Gastrocnemius medialis (tissue), 4 donors: ENCODE data around the gene PAX2. TPM values are rescaled to one million over a fixed set of nuclear protein-coding genes. Genes with fewer than 3 reads are reported as not detected.

Experiments used
- ATAC-seq, 2 donors: fragments of 150-250 bp; one replicate each; pipeline ENCODE4 v1.9.1; 2016
- DNase-seq, 2 donors: peaks; one replicate each; pipeline ENCODE4 v3.0.0-alpha.2; 2019
- H3K27ac ChIP-seq, 4 donors: fragments of 200-600 bp; sonication (generic); 1 replicate in 1 of 4; 2 replicates in 3 of 4; pipeline ENCODE4 v1.5.1; 2016 to 2018; ENCODE audit warnings: mild to moderate bottlenecking in 2 of 4, moderate library complexity in 1 of 4
- H3K27me3 ChIP-seq, 3 donors: fragments of 200-600 bp; sonication (generic) in 2 of 3; 1 replicate in 1 of 3; 2 replicates in 2 of 3; pipeline versions ENCODE4 v1.5.1 to v1.6.0; 2016 to 2019; ENCODE audit warnings: mild to moderate bottlenecking in 1 of 3, moderate library complexity in 1 of 3
- H3K36me3 ChIP-seq, 2 donors: fragments of 200-600 bp; sonication (generic) in 1 of 2; one replicate each; pipeline ENCODE4 v1.5.1; 2017 to 2018
- H3K4me1 ChIP-seq, 2 donors: fragments of 200-600 bp; sonication (generic) in 1 of 2; one replicate each; pipeline ENCODE4 v1.5.1; 2016 to 2017; ENCODE audit warnings: mild to moderate bottlenecking in 2 of 2
- H3K4me3 ChIP-seq, 4 donors: fragments of 200-600 bp; sonication (generic) in 3 of 4; 1 replicate in 1 of 4; 2 replicates in 3 of 4; pipeline ENCODE4 v1.5.1; 2016 to 2019; ENCODE audit warnings: mild to moderate bottlenecking in 2 of 4
- H3K9me3 ChIP-seq, 3 donors: fragments of 200-600 bp; sonication (generic) in 2 of 3; 1 replicate in 1 of 3; 2 replicates in 2 of 3; pipeline ENCODE4 v1.5.1; 2016 to 2019
- POLR2A ChIP-seq, 2 donors: fragments of 450-650 bp; IDR thresholded peaks; one replicate each; pipeline ENCODE4 v1.6.1; 2017; ENCODE audit warnings: antibody characterized with exemption in 2 of 2, mild to moderate bottlenecking in 2 of 2, moderate library complexity in 2 of 2
- in situ Hi-C, 4 donors: fragments of 200-750 bp; cut with MboI; loops; one replicate each; pipeline versions ENCODE4 v1.15.0 to v1.8.0; 2017; ENCODE audit warnings: low sequenced_read_pairs in 4 of 4
- intact Hi-C: fragments of 100-400 bp; cut with DNase I; formaldehyde crosslinking; loops from one replicate; pipeline ENCODE4 v1.15.1; 2023; ENCODE audit warnings: low total_unique reads
- total RNA-seq, 4 donors: library from RNA; depleted of rRNA; stranded (reverse); fragments of >200 nt; gene quantifications; one replicate each; pipeline versions ENCODE4 v1.1.0 to v1.2.3, GENCODE V29; 2016
- TF ChIP-seq, protein P1 (sequence below), 5 experiments: fragments of 450-650 bp in 3 of 5; fragments of 200-600 bp in 2 of 5; sonication (generic) in 2 of 5; IDR thresholded peaks in 4 of 5; conservative IDR thresholded peaks in 1 of 5; 1 replicate in 4 of 5; 2 replicates in 1 of 5; pipeline ENCODE4 v1.5.1; 2016 to 2019; ENCODE audit warnings: antibody characterized with exemption in 5 of 5, mild to moderate bottlenecking in 3 of 5, moderate library complexity in 3 of 5

The PAX2 gene
- total RNA-seq, 4 donors from 2014 or later, result not detected

GRCh38 chr10:100781145-100781665, 35.8 kb downstream of the PAX2 start:
- no peaks in the 10 kb centered on the region for H3K36me3 ChIP-seq
- in situ Hi-C loops, result no loop called here
- ATAC-seq, result no peak
- H3K4me1 ChIP-seq, result no peaks in the 10 kb centered on the region
- no peak overlapping the region for H3K27ac ChIP-seq
- no peaks in the 10 kb centered on the region for H3K9me3 ChIP-seq
- intact Hi-C loops, result no loop called here
- no peak for DNase-seq
- TF ChIP-seq, protein P1, sequence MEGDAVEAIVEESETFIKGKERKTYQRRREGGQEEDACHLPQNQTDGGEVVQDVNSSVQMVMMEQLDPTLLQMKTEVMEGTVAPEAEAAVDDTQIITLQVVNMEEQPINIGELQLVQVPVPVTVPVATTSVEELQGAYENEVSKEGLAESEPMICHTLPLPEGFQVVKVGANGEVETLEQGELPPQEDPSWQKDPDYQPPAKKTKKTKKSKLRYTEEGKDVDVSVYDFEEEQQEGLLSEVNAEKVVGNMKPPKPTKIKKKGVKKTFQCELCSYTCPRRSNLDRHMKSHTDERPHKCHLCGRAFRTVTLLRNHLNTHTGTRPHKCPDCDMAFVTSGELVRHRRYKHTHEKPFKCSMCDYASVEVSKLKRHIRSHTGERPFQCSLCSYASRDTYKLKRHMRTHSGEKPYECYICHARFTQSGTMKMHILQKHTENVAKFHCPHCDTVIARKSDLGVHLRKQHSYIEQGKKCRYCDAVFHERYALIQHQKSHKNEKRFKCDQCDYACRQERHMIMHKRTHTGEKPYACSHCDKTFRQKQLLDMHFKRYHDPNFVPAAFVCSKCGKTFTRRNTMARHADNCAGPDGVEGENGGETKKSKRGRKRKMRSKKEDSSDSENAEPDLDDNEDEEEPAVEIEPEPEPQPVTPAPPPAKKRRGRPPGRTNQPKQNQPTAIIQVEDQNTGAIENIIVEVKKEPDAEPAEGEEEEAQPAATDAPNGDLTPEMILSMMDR (IDR thresholded peaks at IDR 0.05 in 4 of 5, conservative IDR thresholded peaks at IDR 0.05 in 1 of 5), result no peak
- no peak for TF ChIP-seq POLR2A (IDR thresholded peaks at IDR 0.05)
- H3K4me3 ChIP-seq, result no peak overlapping the region
- H3K27me3 ChIP-seq, result peaks cover 3 to 13% (median 5%) of the 10 kb centered on the region in 3 donors

- Histone ChIP-seq H3K36me3 (no peaks in the 10 kb centered on the region), H3K4me3 (no peak overlapping the region), H3K27me3 (peaks cover 9 to 13% (median 10%) of the 10 kb centered on the region in 3 donors), H3K27ac (no peak overlapping the region), H3K9me3 (no peaks in the 10 kb centered on the region), H3K4me1 (no peaks in the 10 kb centered on the region)
- ATAC-seq, result no peak
- no peak for DNase-seq
- intact Hi-C loops (no loop called here), in situ Hi-C loops (no loop called here)
- TF ChIP-seq, protein P1 (IDR thresholded peaks at IDR 0.05 in 4 of 5, conservative IDR thresholded peaks at IDR 0.05 in 1 of 5), result no peak
- TF ChIP-seq POLR2A (IDR thresholded peaks at IDR 0.05), result no peak
Observed at GRCh38 chr10:100782461-100783244, 37.3 kb downstream of the PAX2 start.

DNA sequence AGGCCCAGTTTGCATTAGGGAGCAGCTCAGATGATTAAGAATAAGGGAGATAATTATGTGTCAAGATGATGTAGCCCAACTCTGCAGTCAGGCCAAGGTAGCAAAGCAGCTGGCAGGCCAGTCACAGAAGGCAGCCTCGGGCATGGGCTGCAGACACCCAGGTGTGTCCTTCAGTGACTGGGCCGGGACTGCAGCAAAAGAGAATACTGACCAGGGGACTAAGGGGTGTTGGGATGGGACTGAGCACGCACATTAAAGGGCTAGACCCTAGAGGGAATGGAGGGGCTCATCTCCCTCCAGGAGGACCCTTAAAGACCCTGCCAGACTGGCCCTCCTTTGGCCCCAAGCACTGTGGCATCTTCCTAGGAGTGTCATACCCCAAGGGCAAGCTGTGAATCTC, 38.7 kb downstream of the PAX2 start:
- Histone ChIP-seq H3K27ac (no peak overlapping the region), H3K27me3 (peaks cover 6 to 10% (median 9%) of the 10 kb centered on the region in 3 donors), H3K4me3 (no peak overlapping the region), H3K9me3 (no peaks in the 10 kb centered on the region), H3K4me1 (no peaks in the 10 kb centered on the region), H3K36me3 (no peaks in the 10 kb centered on the region)
- in situ Hi-C loops (no loop called here), intact Hi-C loops (no loop called here)
- TF ChIP-seq, protein P1 (IDR thresholded peaks at IDR 0.05 in 4 of 5, conservative IDR thresholded peaks at IDR 0.05 in 1 of 5), result no peak
- no peak for TF ChIP-seq POLR2A (IDR thresholded peaks at IDR 0.05)
- no peak for DNase-seq
- no peak for ATAC-seq

DNA sequence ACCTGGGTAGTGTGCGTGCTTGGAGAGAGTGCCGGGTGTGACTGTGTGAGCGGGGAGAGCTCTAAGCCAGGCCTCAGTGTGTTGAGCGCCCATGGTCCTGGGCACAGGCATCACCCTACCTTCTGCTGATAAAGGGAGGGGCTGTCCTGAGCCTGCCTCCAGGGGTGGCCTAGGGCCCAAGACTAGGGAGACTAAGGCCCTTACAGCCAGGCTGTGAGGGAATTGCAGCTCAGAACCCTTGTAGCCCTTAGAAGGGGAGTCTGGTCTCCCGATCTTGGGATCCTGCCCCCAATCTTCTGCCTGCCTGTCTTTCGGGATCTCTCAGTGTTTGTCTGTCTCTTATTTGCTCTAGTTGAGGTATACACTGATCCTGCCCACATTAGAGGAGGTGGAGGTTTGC, 41.2 kb downstream of the PAX2 start:
- no peak for DNase-seq
- Histone ChIP-seq H3K4me1 (no peaks in the 10 kb centered on the region), H3K27ac (no peak overlapping the region), H3K27me3 (peaks cover 0 to 6% (median 5%) of the 10 kb centered on the region in 3 donors), H3K36me3 (no peaks in the 10 kb centered on the region), H3K4me3 (no peak overlapping the region), H3K9me3 (no peaks in the 10 kb centered on the region)
- intact Hi-C loops, result no loop called here
- no peak for TF ChIP-seq POLR2A (IDR thresholded peaks at IDR 0.05)
- TF ChIP-seq, protein P1 (IDR thresholded peaks at IDR 0.05 in 4 of 5, conservative IDR thresholded peaks at IDR 0.05 in 1 of 5), result no peak
- in situ Hi-C loops, result no loop called here
- ATAC-seq, result no peak
